ENCODE measurements around the gene CREB1.

Gene CREB1

GRCh38 chr2:207504513-207505170, 25.1 kb upstream of the CREB1 start:
- no peak for DNase-seq

- no peak for DNase-seq
These were observed 24.6 kb upstream of the CREB1 start for GRCh38 chr2:207505171-207505570.

- peak; percentile 40 for DNase-seq
These were observed 24.0 kb upstream of the CREB1 start for GRCh38 chr2:207505728-207506127.

- DNase-seq: no peak
These were observed 23.3 kb upstream of the CREB1 start for GRCh38 chr2:207506426-207506825.

- no peak for DNase-seq
These were observed 19.6 kb upstream of the CREB1 start for GRCh38 chr2:207510148-207510547.

GRCh38 chr2:207511851-207512250, 17.9 kb upstream of the CREB1 start:
- no peak for DNase-seq

GRCh38 chr2:207512356-207512755, 17.4 kb upstream of the CREB1 start:
- DNase-seq: no peak

GRCh38 chr2:207513551-207514257, 16.1 kb upstream of the CREB1 start:
- peak; percentile 81 for DNase-seq

GRCh38 chr2:207514451-207514850, 15.3 kb upstream of the CREB1 start:
- no peak for DNase-seq

- DNase-seq: no peak
These were observed 14.1 kb upstream of the CREB1 start for GRCh38 chr2:207515671-207516070.

- DNase-seq: no peak
These were observed 13.6 kb upstream of the CREB1 start for GRCh38 chr2:207516206-207516605.

- DNase-seq: no peak
These were observed 6.8 kb upstream of the CREB1 start for GRCh38 chr2:207523005-207523404.

- no peak for DNase-seq
These were observed 4.5 kb upstream of the CREB1 start for GRCh38 chr2:207525296-207525695.

GRCh38 chr2:207528980-207529329, 807 bp upstream of the CREB1 start:
- no peak for DNase-seq

- no peak for DNase-seq
These were observed 634 bp downstream of the CREB1 start for GRCh38 chr2:207530160-207531031.

GRCh38 chr2:207531032-207531952, 1.5 kb downstream of the CREB1 start:
- no peak for DNase-seq

GRCh38 chr2:207532676-207533075, 2.9 kb downstream of the CREB1 start:
- DNase-seq: no peak

GRCh38 chr2:207533461-207534008, 3.8 kb downstream of the CREB1 start:
- no peak for DNase-seq

GRCh38 chr2:207534417-207534816, 4.7 kb downstream of the CREB1 start:
- DNase-seq: no peak

GRCh38 chr2:207539470-207539869, 9.7 kb downstream of the CREB1 start:
- no peak for DNase-seq

GRCh38 chr2:207540431-207540830, 10.7 kb downstream of the CREB1 start:
- no peak for DNase-seq

GRCh38 chr2:207541933-207542332, 12.2 kb downstream of the CREB1 start:
- no peak for DNase-seq
